ENCODE data around the gene UBE2L3.
"Not testable (repeated sequence)": the region's sequence is repeated elsewhere in the genome, so short reads cannot be mapped to it uniquely, and the experiment has no call there.

Gene UBE2L3

GRCh38 chr22:21603973-21604372, 36.5 kb downstream of the UBE2L3 start:
- no peak for DNase-seq

- no peak for DNase-seq
Observed at GRCh38 chr22:21605887-21606564, 38.5 kb downstream of the UBE2L3 start.

GRCh38 chr22:21606775-21607174, 39.3 kb downstream of the UBE2L3 start:
- DNase-seq, result no peak

GRCh38 chr22:21609556-21610157, 42.1 kb downstream of the UBE2L3 start:
- not testable (repeated sequence) for DNase-seq

DNA sequence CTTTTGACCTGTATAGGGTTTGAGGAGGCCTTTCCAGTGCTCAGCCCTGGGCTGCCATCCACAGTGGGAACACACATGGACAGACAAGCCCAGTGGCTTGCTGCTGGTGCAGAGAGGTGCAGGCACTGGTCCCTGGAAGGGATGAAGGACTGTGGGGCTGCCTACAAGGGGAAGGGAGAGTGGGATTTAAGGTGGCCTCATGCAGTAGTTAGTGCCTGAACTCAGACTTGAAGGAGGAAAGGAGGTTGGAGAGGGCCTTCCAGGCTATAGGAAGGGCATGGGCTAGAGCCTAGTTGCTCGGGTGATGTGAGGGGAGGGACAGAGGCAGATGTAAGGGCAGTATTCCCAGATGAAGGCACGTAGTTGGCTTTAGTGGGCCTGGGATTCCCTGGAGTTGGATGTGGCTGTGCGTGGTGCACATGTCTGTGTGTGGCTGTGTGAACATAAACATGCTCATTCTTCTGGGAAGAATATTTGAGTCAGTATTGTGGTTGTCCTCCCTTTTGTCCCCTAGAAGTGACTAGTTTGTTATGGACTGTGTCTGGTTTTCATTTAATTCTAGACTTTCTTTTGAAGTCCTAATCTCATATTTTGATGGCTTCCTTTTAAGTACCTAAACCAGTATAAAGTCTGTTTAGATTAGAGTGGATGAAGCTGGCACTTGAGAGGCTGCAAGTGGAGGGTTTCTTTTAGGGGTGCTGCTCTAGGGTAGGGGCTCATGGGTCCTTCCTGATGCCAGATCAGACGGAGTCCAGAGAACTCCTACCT, 43.9 kb downstream of the UBE2L3 start:
- no peak for DNase-seq

GRCh38 chr22:21612858-21613257, 45.3 kb downstream of the UBE2L3 start:
- no peak for DNase-seq

DNA sequence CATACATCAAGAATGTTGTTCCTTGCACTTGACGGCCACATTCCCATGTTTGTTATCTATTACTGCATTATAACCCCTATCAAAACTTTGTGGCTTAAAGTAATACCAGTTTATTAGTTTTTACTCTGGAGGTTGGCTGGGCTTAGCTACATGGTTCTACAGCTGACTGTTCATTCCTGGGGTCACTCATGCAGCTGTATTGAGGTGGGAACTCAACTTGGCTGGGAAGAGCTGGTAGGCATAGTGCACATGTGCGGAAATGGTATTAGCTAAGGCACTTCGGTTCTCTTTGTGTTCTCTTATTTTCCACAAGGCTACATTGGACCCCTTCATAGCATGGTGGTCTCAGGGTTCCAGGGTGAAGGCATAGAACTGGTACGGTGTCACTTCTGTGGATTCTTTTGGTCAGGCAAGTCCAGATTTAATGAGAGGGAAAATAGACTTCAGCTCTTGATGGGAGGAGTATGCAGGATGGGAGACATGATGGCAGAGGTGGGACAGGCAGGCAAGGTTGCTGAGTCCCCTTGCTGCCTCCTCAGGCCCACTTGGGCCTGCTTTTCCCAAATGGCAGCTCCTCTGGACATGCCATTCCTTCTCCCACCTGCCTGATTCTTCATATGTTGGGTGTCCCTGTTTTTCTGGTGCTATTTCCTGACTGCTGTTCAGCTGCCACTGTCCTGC, 46.2 kb downstream of the UBE2L3 start:
- no peak for DNase-seq

GRCh38 chr22:21615731-21616130, 48.2 kb downstream of the UBE2L3 start:
- DNase-seq, result no peak

DNA sequence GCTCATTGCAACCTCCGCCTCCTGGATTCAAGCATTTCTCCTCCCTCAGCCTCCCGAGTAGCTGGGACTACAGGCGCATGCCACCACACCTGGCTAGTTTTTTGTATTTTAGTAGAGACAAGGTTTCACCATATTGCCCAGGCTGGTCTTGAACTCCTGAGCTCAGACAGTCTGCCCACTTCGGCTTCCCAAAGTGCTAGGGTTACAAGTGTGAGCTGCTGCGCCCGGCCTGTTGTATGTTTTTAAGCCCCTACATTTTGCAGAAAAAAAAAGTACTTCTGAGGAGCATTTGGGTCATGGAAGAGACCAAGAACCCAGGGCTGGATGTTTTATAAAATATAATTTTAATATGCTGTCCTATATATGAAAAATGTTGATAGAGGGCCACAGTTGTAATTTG, 49.8 kb downstream of the UBE2L3 start:
- DNase-seq, result not testable (repeated sequence)

DNA sequence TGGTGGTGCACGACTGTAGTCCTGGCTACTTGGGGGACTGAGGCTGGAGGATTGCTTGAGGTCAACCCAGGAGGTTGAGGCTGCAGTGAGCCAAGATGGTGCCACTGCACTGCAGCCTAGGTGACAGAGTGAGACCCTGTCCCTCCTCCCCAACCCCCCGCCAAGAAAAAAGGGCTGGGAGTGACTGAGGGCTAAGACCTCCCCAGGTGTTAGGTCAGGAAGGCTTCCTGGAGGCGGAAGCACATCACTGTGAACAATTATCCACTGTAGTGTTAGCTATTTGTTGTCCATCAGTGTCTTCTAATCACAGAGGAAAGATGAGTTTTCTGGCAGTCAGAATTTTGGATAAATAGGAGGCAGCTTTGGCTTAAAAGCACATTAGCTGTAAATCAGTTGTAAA, 53.5 kb downstream of the UBE2L3 start:
- DNase-seq, result no peak

GRCh38 chr22:21622011-21622918, 54.8 kb downstream of the UBE2L3 start:
- DNase-seq, result no peak

DNA sequence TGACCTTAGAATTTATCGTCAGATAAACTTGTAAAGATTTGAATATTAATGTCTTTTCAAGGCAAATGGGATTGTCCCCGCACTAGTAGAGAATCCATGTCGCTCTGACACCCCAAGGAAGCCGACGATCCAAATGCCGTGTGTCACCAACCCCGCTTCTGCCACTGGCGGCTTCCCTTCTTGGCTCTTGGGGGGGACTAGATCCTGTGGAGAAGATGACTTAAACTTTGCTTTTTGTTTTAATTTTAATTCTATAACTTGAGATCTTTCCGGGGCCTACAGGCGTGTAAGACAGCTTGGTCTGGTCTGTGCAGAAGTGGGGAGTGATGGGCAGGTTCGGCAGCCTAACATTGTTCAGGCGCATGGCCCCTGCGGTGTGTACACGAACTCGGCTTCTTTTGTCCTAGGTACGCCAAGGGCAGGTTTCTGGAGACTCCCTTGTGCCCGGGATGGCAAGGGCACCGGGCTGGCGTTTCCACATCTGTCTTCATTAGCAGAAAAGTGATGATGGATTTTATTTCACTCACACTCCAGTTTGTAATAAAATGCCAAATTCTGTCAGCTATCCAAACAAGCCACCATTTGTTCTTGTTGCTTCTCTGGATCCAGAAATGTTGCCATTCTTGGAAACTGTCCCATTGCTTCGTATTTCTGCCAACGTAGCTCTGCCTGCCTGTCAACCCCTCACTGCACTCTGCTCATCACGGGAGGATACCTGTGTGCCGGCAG, 55.6 kb downstream of the UBE2L3 start:
- no peak for DNase-seq

GRCh38 chr22:21623648-21623970, 56.1 kb downstream of the UBE2L3 start:
- DNase-seq, result no peak

- peak in 1 of 2 experiments; percentile 21 for DNase-seq
Observed at GRCh38 chr22:21624120-21624879, 56.8 kb downstream of the UBE2L3 start.

DNA sequence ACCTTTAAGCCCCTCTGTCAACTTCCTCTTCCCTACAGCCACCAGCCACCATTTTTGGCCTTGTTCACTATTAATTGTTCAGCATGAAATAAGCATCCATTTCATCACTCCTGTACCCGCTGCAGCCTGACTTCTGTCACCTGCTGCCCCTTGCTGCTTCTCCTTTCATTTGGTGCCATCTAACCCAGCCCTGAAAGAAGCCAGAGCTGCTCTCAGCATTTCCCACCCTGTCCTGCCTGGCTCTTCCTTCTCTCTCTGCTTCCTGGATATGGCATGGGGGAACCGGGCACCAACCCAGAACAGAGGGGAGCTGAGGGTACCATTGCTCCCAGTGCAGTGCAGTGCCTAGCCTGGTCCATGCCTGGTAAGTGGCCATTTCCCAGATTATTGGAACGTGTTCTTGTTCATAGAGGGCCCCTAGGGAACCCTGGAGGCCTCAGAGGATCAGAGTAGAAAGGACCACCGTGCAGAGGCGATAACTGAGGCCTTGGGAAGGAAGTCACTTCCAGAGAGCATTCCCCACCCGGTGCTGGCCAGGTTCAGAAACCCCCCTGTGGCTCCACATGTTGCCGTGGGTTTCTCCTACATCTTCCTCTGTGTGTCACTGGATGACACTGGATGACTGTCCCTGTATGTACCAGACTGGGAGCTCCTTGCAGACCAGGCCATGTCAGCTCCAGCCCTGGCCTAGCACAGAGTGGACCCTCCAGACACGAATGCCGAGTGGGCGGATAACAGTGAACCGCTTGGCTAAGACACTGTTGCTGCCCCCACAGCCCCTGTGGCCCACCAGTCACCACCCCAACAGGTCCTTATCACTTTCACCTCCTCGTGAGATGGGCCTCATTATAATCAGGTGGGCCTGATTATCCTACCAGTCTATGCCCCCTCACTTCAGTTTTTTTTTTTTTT, 57.6 kb downstream of the UBE2L3 start:
- DNase-seq, result no peak

DNA sequence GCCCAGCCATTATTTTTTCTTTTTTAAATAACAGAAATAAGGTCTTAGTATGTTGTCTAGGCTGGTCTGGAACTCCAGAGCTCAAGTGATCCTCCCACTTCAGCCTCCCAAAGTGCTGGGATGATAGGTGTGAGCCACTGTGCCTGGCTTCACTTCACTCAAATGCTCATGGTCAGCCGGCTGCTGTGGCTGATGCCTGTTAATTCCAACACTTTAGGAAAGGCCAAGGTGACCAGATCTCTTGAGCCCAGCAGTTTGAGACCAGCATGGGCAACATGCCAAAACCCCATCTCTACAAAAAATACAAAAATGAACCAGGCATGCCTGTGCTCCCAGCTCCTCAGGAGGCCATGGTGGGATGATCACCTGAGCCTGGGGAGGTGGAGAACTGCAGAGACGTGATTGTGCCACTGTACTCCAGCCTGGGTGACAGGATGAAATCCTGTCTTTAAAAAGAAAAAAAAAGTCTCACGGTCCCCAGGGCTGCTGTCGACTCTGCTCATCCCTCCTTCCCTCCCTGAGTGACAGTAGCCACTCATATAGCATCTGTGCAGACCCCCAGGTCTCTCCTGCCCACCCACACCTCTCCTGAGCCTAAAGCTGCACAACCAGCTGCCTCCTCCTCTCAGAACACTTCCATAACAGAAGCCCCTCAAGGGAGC, 58.7 kb downstream of the UBE2L3 start:
- DNase-seq, result no peak

- DNase-seq, result no peak
Observed at GRCh38 chr22:21626735-21627469, 59.4 kb downstream of the UBE2L3 start.

GRCh38 chr22:21628386-21629254, 61.1 kb downstream of the UBE2L3 start:
- no peak for DNase-seq

All from NCI-H1930 (cell line).